ENCODE data around the gene ZDHHC11.
"Not testable (repeated sequence)": the region's sequence is repeated elsewhere in the genome, so short reads cannot be mapped to it uniquely, and the experiment has no call there.

Gene ZDHHC11

GRCh38 chr5:763397-763796, 87.4 kb downstream of the ZDHHC11 start:
- DNase-seq: no peak

DNA sequence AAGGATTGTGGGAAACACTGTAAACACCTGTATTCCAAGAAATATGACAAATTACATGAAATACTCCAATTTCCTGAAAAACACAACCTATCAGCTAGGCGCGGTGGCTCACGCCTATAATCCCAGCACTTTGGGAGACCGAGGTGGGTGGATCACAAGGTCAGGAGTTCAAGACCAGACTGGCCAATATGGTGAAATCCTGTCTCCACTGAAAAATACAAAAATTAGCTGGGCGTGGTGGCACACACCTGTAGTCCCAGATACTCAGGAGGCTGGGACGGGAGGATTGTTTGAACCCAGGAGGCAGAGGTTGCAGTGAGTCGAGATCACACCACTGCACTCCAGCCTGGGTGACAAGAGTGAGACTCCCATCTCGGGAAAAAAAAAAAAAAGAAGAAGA, 87.8 kb downstream of the ZDHHC11 start:
- DNase-seq: not testable (repeated sequence)

GRCh38 chr5:761854-762710, 88.7 kb downstream of the ZDHHC11 start:
- peak in 33 of 56 donors; percentile 15 to 82 (median 54) for DNase-seq

- DNase-seq: no peak
Measured at GRCh38 chr5:761059-761771, 89.6 kb downstream of the ZDHHC11 start.

GRCh38 chr5:760363-761058, 90.3 kb downstream of the ZDHHC11 start:
- DNase-seq: no peak

DNA sequence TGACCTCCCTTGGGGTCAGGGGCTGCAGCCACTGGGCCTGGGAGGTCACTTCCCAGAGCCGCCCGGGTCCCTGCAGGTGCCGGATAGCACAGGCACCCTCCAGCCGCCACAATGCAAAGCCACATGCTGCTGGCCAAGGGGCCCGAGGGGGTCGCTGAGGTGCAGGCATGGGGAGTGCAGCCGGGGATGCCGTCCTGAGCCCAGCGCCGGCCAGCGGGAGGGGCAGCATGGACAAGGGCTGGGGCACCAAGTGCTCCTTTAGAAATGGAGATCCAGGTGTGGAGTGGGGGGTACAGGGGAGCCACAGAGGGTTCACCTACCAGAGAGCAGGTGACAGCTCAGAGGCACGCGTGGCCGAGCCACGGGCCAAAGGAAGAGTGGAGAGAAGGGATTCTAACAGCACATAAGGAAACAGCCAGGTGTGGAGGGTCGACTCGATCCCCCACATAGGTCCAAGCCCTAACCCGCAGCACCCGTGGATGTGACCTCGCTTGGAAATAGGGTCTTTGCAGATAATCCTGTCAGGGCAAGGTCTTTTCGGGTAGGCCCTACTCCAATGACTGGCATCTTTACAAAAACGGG, 90.9 kb downstream of the ZDHHC11 start:
- DNase-seq: no peak

GRCh38 chr5:759111-759751, 91.6 kb downstream of the ZDHHC11 start:
- no peak for DNase-seq

- DNase-seq: no peak
Measured at GRCh38 chr5:758698-759053, 92.1 kb downstream of the ZDHHC11 start.

DNA sequence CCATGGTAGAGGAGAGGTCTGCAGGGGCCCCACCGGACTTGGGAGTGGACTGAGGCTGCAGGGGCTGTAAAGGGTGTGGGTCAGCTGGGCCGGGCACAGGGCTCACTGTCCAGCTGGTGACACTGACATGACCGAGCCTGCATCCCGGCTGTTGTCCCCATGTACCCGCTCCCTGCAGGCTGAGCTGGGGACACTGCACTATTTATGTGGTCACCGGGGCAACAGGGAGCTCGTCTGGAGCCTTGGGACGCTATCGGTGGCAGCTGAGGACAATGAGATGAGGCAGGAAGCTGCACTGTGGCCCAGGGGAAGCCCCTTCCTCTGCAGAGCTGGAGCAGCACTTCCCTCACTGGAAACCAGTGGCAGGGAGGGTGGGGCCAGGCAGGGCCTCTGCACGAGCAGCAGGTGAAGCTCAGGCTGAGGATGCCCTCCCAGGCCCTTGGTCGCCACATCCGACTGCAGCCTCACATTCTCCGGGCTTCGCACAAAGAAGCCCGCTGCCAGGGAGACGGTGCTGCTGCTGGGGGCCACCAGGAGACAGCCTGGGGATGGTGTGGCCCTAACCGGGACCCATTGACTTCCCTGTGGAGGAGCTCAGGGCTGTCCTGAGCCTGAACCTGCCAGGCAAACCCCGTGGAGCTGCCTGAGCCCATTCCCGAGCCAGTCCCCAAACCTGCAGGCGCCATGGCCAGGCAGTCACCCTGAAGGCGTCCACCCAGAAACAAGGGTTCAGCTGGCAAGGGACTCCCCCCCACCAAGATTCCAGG, 92.7 kb downstream of the ZDHHC11 start:
- peak in 28 of 56 donors; percentile 8 to 81 (median 44) for DNase-seq

GRCh38 chr5:757346-757930, 93.3 kb downstream of the ZDHHC11 start:
- DNase-seq: no peak

DNA sequence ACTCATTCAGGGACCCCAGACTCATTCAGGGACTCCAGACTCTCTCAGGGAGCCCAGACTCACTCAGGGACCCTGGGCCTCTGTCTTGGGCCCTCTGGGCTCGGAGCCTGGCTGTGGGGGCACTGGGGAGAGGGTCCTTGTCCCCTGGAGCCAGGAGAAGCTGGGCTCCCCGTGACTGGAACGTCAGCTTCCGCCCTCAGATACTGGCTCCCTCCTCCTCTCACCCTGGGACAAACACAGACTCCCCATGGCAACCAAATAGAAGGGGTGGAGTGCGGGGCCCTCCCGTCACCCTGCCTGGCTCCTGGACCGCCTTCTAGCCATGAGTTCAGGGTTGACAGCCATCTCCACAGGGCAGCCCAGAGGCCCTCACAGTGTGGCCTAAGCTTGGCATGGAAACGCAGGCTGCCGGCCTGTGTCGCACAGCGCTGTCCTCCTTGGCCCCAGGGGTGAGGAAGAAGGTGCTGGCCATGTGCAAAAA, 93.9 kb downstream of the ZDHHC11 start:
- peak in 1 of 56 donors; percentile 68 for DNase-seq

GRCh38 chr5:756171-756570, 94.6 kb downstream of the ZDHHC11 start:
- DNase-seq: no peak

DNA sequence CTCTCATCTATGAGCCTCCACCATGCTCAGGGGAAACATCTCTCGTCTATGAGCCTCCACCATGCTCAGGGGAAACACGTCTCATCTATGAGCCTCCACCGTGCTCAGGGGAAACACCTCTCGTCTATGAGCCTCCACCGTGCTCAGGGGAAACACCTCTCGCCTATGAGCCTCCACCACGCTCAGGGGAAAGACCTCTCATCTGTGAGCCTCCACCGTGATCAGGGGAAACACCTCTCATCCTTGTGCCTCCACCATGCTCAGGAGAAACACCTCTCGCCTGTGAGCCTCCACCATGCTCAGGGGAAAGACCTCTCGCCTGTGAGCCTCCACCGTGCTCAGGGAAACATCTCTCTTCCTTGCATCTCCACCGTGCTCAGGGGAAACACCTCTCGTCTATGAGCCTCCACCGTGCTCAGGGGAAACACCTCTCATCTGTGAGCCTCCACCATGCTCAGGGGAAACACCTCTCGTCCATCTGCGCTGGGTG, 96.6 kb downstream of the ZDHHC11 start:
- not testable (repeated sequence) for DNase-seq

GRCh38 chr5:753567-754142, 97.1 kb downstream of the ZDHHC11 start:
- DNase-seq: not testable (repeated sequence)

DNA sequence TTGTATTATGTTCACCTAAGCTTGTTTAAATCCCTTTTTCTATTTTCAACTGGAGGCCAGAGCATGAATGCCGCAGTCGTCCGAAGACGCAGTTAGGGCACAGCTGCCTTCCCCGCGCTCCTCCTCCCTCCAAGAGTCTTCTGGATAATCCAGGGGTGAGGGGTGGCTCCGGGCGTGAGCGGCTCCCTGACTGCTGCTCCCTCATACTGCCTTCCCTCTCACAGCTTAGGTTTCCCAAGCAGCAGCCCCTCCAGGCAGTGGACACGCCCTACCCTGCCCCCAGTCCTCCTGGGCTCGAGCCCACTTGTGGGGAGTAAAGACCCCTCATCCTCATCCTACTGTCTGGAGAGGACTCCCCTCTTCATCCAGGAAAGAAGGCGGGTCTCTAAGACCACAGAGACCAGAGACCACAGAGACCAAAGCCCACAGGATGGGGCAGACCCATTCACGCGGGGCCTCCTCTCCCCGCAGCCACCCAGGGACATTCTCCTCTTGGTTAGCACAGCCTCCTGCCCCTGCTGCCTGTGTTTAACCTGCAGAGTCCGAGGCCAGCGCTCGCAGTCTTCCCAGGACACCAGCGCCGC, 98.2 kb downstream of the ZDHHC11 start:
- DNase-seq: not testable (repeated sequence)

DNA sequence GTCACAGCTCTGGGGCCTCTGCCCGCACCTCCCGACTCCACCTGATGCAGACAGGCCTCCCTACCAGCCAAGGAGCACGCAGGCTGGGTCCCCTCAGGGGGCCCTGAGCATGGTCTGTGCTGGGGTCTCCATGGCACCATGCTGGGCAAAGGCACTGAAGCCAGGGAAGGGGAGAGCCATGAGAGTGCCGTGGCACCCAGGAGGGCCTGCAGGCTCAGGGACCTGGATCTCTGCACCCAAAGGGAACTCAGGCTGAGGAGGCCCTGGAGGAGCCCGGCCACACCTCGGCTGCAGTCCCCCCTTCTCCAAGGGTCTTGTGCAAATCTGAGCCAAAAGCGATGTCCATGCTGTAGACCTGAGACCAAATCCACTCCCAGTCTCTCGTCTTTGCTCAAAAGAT, 98.8 kb downstream of the ZDHHC11 start:
- DNase-seq: not testable (repeated sequence)

DNA sequence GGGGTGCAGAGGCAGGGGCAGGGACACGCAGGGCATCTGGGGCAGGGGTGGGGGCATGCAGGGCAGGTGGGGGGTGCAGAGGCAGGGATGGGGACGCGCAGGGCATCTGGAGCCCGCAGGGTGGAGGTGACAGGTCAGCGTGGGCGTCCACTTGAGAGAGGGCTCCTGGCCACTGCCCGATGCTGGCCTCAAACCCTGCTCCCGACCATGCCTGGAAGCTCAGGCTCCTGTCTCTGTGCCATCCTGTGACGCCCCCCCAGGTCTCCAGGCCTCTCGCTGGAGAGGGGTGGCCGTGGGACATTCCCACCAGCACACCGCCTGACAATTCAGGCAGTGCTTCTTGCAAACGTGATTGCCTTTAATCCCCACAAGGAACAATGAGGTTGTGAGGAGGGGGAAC, 99.3 kb downstream of the ZDHHC11 start:
- DNase-seq: no peak

DNA sequence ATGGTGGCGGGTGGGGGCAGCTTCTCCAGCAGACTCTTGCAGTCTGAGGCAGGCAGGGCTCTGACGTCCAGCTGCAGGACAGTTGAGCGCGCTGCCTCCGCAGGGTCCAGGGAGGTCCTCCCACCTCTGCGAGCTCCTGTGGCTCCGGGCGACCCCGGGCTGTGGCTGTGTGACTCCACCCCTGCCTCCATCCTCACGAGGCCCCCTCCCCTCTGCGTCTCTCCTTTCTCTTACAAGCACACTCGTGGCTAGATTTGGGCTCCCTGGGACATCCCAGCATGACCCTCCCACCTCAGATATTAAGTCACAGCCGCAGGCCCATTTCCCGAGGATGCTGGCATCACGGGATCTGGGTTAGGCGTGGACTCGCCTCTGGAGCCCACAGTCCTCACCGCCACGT, 100.6 kb downstream of the ZDHHC11 start:
- DNase-seq: not testable (repeated sequence)
